Body of pancreas (tissue), 4 donors: Measurements from ENCODE around the gene PSD.

Experiments used
- POLR2A ChIP-seq, 3 donors: fragments of 450-650 bp; IDR thresholded peaks; one replicate each; pipeline ENCODE4 v1.6.1; 2016; ENCODE audit warnings: antibody characterized with exemption in 3 of 3, mild to moderate bottlenecking in 2 of 3
- TF ChIP-seq, protein P1 (sequence below), 7 experiments: fragments of 450-650 bp in 4 of 7; fragments of 200-600 bp in 3 of 7; sonication (generic) in 3 of 7; IDR thresholded peaks; one replicate each; pipeline ENCODE4 v1.5.1; 2016 to 2019; ENCODE audit warnings: antibody characterized with exemption in 7 of 7

DNA sequence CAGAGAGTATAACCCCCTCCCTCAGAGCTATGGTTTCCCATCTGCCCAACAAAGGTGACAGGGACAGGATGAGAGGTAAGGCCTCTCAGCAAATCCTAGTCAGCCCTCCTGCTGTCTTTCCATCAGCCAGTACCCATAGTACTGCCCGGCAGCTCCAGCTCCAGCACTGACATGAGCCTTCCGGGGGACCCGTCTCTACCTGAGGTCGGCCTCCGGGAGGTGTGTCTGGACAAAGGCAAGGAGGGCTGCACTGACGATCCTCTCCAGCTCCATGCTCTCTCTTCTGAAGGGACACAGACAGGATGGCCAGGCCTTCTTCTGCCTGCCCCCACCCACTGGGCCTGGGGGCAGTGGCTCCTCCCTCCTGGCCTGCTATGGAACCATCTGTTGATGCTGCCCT lies 6.3 kb upstream of the PSD start:
- TF ChIP-seq, protein P1, sequence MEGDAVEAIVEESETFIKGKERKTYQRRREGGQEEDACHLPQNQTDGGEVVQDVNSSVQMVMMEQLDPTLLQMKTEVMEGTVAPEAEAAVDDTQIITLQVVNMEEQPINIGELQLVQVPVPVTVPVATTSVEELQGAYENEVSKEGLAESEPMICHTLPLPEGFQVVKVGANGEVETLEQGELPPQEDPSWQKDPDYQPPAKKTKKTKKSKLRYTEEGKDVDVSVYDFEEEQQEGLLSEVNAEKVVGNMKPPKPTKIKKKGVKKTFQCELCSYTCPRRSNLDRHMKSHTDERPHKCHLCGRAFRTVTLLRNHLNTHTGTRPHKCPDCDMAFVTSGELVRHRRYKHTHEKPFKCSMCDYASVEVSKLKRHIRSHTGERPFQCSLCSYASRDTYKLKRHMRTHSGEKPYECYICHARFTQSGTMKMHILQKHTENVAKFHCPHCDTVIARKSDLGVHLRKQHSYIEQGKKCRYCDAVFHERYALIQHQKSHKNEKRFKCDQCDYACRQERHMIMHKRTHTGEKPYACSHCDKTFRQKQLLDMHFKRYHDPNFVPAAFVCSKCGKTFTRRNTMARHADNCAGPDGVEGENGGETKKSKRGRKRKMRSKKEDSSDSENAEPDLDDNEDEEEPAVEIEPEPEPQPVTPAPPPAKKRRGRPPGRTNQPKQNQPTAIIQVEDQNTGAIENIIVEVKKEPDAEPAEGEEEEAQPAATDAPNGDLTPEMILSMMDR (IDR thresholded peaks at IDR 0.05), result no peak
- TF ChIP-seq POLR2A (IDR thresholded peaks at IDR 0.05), result no peak
